ENCODE data around the gene PRXL2C. TPM values are rescaled to one million over a fixed set of nuclear protein-coding genes. Genes with fewer than 3 reads are reported as not detected.
"Not testable (repeated sequence)": the region's sequence is repeated elsewhere in the genome, so short reads cannot be mapped to it uniquely, and the experiment has no call there.

Gene PRXL2C
- total RNA-seq, 1 donor from 2014 or later: 12.6 TPM

DNA sequence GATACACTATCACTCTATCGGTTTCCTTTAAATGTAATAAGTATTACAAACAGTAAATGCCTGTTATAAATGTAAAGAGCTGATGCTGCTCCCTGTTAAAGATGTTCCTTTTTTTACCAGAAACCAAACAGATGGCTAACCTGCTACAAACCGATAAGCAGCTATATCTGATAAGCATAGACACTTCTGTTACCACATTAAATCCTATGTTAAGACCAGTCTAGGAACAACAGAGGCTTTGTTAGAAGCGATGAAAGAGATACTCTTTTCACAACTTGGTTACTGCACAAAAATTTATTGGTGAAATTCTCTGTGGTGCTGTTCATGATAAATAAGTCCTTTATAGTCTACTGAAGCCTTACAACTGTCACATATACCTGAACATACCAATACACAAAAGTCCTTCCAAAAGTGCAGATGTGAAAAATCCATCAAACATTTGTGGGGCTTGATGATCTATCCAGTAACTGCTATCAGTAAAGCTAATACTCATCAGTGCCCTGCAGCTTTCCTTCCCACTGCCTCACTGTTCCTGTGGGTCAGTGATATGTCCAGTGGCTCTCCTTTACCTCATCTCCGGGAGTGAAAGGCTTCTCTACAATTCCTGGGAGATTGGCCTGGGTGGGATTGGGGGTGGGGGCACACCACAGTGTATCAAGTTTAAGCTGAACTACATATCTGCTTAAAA is 25.8 kb upstream of the PRXL2C start:
- no peak for TF ChIP-seq CTCF (conservative IDR thresholded peaks at IDR 0.05; ENCODE audit: low read depth, low read length)
- no peak for DNase-seq (ENCODE audit: low read depth)
- H3K4me3 ChIP-seq (ENCODE audit: low read depth, low read length): no peak overlapping the region

GRCh38 chr9:96674906-96675538 is 19.9 kb upstream of the PRXL2C start:
- peak; percentile 78 for DNase-seq (ENCODE audit: low read depth)
- TF ChIP-seq CTCF (conservative IDR thresholded peaks at IDR 0.05; ENCODE audit: low read depth, low read length): no peak
- no peak overlapping the region for H3K4me3 ChIP-seq (ENCODE audit: low read depth, low read length)

- H3K4me3 ChIP-seq (ENCODE audit: low read depth, low read length); DNase-seq (ENCODE audit: low read depth): not testable (repeated sequence)
These were observed 18.7 kb upstream of the PRXL2C start for GRCh38 chr9:96673786-96674185.

DNA sequence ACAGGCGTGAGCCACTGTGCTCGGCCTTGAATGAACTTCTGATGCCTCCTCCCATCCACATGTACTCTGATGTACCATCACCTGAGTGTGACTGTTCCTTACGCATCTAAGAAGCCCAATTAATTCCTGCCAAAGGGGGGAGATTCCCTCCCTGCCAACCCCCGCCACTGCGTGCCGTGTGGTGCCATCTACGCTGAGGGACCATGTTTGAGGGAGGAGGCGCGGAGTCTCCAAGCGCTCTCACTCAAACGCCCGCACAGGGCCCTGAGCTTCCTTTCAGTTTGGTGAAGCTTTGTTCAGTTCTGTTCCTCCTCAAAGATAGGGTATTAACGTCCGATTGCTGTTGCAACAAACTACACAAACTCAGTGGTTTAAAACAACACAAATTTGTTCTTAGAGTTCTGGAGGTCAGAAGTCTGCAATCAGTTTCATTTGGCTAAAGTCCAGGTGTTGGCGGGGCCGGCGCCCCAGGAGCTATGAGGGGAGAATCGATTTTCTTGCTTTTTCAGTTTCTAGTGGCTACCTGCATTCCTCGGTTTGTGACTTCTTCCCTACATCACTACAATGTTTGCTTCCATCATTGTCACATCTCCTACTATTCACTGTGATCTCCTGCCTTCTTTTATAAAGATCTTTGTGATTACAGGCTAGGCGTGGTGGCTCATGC is 13.9 kb upstream of the PRXL2C start:
- TF ChIP-seq CTCF (conservative IDR thresholded peaks at IDR 0.05; ENCODE audit: low read depth, low read length): no peak
- no peak for DNase-seq (ENCODE audit: low read depth)
- no peak overlapping the region for H3K4me3 ChIP-seq (ENCODE audit: low read depth, low read length)

GRCh38 chr9:96667363-96667728 is 12.2 kb upstream of the PRXL2C start:
- TF ChIP-seq CTCF (conservative IDR thresholded peaks at IDR 0.05; ENCODE audit: low read depth, low read length): no peak
- DNase-seq (ENCODE audit: low read depth): no peak

GRCh38 chr9:96666653-96667362 is 11.7 kb upstream of the PRXL2C start:
- peak; percentile 60 for DNase-seq (ENCODE audit: low read depth)
- peak; percentile 75 for TF ChIP-seq CTCF (conservative IDR thresholded peaks at IDR 0.05; ENCODE audit: low read depth, low read length)

More at GRCh38 chr9:96667363-96667728, 12.2 kb upstream of the PRXL2C start:
- no peak overlapping the region for H3K4me3 ChIP-seq (ENCODE audit: low read depth, low read length)

GRCh38 chr9:96665789-96666188 is 10.7 kb upstream of the PRXL2C start:
- no peak for DNase-seq (ENCODE audit: low read depth)
- no peak overlapping the region for H3K4me3 ChIP-seq (ENCODE audit: low read depth, low read length)
- no peak for TF ChIP-seq CTCF (conservative IDR thresholded peaks at IDR 0.05; ENCODE audit: low read depth, low read length)

More at GRCh38 chr9:96666653-96667362, 11.7 kb upstream of the PRXL2C start:
- not testable (repeated sequence) for H3K4me3 ChIP-seq (ENCODE audit: low read depth, low read length)

Data from epithelial cell of proximal tubule (primary cell).